HepG2 (cell line): Measurements from ENCODE around the gene NUDCD3. TPM values are rescaled to one million over a fixed set of nuclear protein-coding genes. Genes with fewer than 3 reads are reported as not detected.

Experiments
- BCL6 ChIP-seq: IDR thresholded peaks from 2 replicates; pipeline ENCODE4 v1.6.1; 2016; ENCODE audit warnings: missing genetic modification reagents, missing compliant biosample characterization
- TBP ChIP-seq: sonication (generic); formaldehyde crosslinking; IDR thresholded peaks from 2 replicates; pipeline ENCODE4 v1.5.0; 2020; ENCODE audit warnings: missing genetic modification reagents
- ZNF207 ChIP-seq: fragments of 450-650 bp; IDR thresholded peaks from 2 replicates; pipeline ENCODE4 v1.6.1; 2016; ENCODE audit warnings: antibody characterized with exemption, borderline replicate concordance
- ZNF253 ChIP-seq: sonication (generic); formaldehyde crosslinking; IDR thresholded peaks from 2 replicates; pipeline ENCODE4 v1.8.0; 2022; ENCODE audit warnings: mild to moderate bottlenecking, missing genetic modification reagents, borderline replicate concordance
- ZNF446 ChIP-seq: sonication (generic); formaldehyde crosslinking; IDR thresholded peaks from 2 replicates; pipeline ENCODE4 v1.5.0; 2020; ENCODE audit warnings: mild to moderate bottlenecking, missing genetic modification reagents
- ZNF468 ChIP-seq: sonication (generic); formaldehyde crosslinking; IDR thresholded peaks from 2 replicates; pipeline ENCODE4 v1.8.0; 2022; ENCODE audit warnings: mild to moderate bottlenecking, moderate library complexity, missing genetic modification reagents
- ZNF567 ChIP-seq: sonication (generic); formaldehyde crosslinking; IDR thresholded peaks from 2 replicates; pipeline ENCODE4 v1.8.1; 2023; ENCODE audit warnings: mild to moderate bottlenecking, missing genetic modification reagents, borderline replicate concordance
- ZNF660 ChIP-seq: sonication (generic); formaldehyde crosslinking; IDR thresholded peaks from 2 replicates; pipeline ENCODE4 v1.5.1; 2020; ENCODE audit warnings: mild to moderate bottlenecking, low read depth, missing genetic modification reagents, borderline replicate concordance
- ZNF713 ChIP-seq: sonication (generic); formaldehyde crosslinking; IDR thresholded peaks from 2 replicates; pipeline ENCODE4 v1.4.0; 2020; ENCODE audit warnings: mild to moderate bottlenecking, missing genetic modification reagents
- ZNF746 ChIP-seq: sonication (generic); formaldehyde crosslinking; IDR thresholded peaks from 2 replicates; pipeline ENCODE4 v1.8.0; 2022; ENCODE audit warnings: mild to moderate bottlenecking, missing genetic modification reagents
- polyA plus RNA-seq, 8 experiments: library from polyadenylated mRNA; depleted of rRNA in 3 of 8; stranded (reverse) in 7 of 8; unstranded in 1 of 8; fragments of >200 nt; fragmentation: Illumina TruSeq in 4 of 8; extraction: Trizol in 4 of 8; gene quantifications; 2 replicates each; pipeline versions ENCODE4 v1.2.1 to v1.2.3, GENCODE V29; 2011 to 2016; ENCODE audit warnings: low read depth in 4 of 8, missing spikeins in 1 of 8, mixed read lengths in 1 of 8; ENCODE audit not compliant: insufficient read depth in 1 of 8
- total RNA-seq, 5 experiments: library from RNA; depleted of rRNA; stranded (reverse); fragments of >200 nt; fragmentation: Illumina TruSeq; extraction: Trizol; gene quantifications; 2 replicates each; pipeline ENCODE4 v1.2.3, GENCODE V29; 2016; ENCODE audit warnings: low read depth in 1 of 5
- TF ChIP-seq, protein P1 (sequence below): IDR thresholded peaks from 2 replicates; pipeline ENCODE4 v1.6.1; 2018; ENCODE audit warnings: missing genetic modification reagents, mild to moderate bottlenecking, missing compliant biosample characterization
- TF ChIP-seq, protein P2 (sequence below): sonication (generic); formaldehyde crosslinking; IDR thresholded peaks from 2 replicates; pipeline ENCODE4 v1.5.1; 2020; ENCODE audit warnings: missing genetic modification reagents, mild to moderate bottlenecking, borderline replicate concordance
- TF ChIP-seq, protein P3 (sequence below): sonication (generic); formaldehyde crosslinking; IDR thresholded peaks from 2 replicates; pipeline ENCODE4 v1.8.1; 2023; ENCODE audit warnings: missing genetic modification reagents, mild to moderate bottlenecking, borderline replicate concordance
- TF ChIP-seq, protein P4 (sequence below): sonication (generic); formaldehyde crosslinking; IDR thresholded peaks from 2 replicates; pipeline ENCODE4 v1.4.0; 2020; ENCODE audit warnings: missing genetic modification reagents
- TF ChIP-seq, protein P5 (sequence below): sonication (generic); formaldehyde crosslinking; IDR thresholded peaks from 2 replicates; pipeline ENCODE4 v1.8.0; 2022; ENCODE audit warnings: missing genetic modification reagents, mild to moderate bottlenecking, inconsistent platforms, borderline replicate concordance
- TF ChIP-seq, protein P6 (sequence below): sonication (generic); formaldehyde crosslinking; IDR thresholded peaks from 2 replicates; pipeline ENCODE4 v1.4.0; 2020; ENCODE audit warnings: missing genetic modification reagents
- TF ChIP-seq, protein P7 (sequence below): sonication (generic); formaldehyde crosslinking; IDR thresholded peaks from 2 replicates; pipeline ENCODE4 v1.4.0; 2020; ENCODE audit warnings: missing genetic modification reagents; ENCODE audit errors: not compliant biosample characterization

Gene NUDCD3
- total and polyA plus RNA-seq, 2 of the 13 experiments (the other 11 are each of a cell fraction or from before 2014, with no cell fraction given), result 20.8 to 49.9 TPM

DNA sequence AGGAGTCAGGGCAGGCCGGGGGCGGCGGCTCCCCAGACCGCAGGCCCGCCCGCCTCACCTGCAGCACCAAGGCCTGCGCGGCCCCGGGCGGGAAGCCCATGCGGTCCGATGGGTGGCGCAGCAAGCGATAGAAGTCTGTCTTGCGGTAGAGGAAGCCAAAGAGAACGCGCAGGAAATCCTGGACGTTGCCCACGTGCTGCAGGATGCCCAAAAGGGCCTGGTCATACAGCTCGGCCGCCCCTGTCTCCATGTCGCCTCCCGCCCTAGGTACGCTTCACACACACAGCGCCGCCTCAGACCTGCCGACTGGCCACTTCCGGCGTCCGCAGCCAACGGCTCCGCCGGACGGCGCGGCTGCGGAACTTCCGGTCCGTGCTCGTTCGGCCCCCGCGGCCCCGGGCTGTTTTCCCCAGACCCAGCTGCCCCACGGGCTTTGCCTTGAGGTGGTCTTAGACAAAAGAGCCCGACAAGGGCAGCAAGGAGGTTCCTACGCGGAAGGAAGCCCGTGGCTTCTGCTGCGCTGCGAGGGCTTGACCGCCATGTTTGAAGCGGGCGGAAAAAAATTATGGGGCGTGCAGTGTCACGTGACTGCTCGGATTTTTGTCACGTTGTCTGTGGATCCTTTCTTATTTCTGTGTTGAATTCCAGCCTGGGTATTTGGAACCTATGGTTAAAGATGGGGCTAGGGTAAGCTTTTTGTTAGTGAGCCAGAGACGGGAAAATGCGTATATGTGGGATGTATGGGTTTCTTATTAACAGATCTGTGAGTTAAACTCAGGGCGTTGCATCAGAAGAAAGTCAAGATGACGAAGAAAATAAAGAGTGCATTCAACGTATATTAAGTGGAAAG lies at the start of gene NUDCD3 (continued):
- TF ChIP-seq, protein P1, sequence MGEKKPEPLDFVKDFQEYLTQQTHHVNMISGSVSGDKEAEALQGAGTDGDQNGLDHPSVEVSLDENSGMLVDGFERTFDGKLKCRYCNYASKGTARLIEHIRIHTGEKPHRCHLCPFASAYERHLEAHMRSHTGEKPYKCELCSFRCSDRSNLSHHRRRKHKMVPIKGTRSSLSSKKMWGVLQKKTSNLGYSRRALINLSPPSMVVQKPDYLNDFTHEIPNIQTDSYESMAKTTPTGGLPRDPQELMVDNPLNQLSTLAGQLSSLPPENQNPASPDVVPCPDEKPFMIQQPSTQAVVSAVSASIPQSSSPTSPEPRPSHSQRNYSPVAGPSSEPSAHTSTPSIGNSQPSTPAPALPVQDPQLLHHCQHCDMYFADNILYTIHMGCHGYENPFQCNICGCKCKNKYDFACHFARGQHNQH (CRISPR knock-in tag), result 0 out of 2 replicates have a peak, but pooled peaks have one; percentile 59
- TF ChIP-seq, protein P2, sequence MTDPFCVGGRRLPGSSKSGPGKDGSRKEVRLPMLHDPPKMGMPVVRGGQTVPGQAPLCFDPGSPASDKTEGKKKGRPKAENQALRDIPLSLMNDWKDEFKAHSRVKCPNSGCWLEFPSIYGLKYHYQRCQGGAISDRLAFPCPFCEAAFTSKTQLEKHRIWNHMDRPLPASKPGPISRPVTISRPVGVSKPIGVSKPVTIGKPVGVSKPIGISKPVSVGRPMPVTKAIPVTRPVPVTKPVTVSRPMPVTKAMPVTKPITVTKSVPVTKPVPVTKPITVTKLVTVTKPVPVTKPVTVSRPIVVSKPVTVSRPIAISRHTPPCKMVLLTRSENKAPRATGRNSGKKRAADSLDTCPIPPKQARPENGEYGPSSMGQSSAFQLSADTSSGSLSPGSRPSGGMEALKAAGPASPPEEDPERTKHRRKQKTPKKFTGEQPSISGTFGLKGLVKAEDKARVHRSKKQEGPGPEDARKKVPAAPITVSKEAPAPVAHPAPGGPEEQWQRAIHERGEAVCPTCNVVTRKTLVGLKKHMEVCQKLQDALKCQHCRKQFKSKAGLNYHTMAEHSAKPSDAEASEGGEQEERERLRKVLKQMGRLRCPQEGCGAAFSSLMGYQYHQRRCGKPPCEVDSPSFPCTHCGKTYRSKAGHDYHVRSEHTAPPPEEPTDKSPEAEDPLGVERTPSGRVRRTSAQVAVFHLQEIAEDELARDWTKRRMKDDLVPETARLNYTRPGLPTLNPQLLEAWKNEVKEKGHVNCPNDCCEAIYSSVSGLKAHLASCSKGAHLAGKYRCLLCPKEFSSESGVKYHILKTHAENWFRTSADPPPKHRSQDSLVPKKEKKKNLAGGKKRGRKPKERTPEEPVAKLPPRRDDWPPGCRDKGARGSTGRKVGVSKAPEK (CRISPR knock-in tag), result no peak
- TF ChIP-seq ZNF446 (peak; percentile 86), ZNF468 (0 out of 2 replicates have a peak, but pooled peaks have one; percentile 64), ZNF567 (CRISPR knock-in tag) (no peak; the same call in 1 of the 2 replicates), TBP (CRISPR knock-in tag) (no peak), ZNF253 (no peak), ZNF746 (CRISPR knock-in tag) (peak; percentile 21; the same call in 1 of the 2 replicates), BCL6 (no peak), ZNF207 (0 out of 2 replicates have a peak, but pooled peaks have one; percentile 27), ZNF660 (CRISPR knock-in tag) (no peak), ZNF713 (CRISPR knock-in tag) (no peak)
- TF ChIP-seq, protein P3, sequence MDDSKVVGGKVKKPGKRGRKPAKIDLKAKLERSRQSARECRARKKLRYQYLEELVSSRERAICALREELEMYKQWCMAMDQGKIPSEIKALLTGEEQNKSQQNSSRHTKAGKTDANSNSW, result peak; percentile 91
- TF ChIP-seq, protein P4, sequence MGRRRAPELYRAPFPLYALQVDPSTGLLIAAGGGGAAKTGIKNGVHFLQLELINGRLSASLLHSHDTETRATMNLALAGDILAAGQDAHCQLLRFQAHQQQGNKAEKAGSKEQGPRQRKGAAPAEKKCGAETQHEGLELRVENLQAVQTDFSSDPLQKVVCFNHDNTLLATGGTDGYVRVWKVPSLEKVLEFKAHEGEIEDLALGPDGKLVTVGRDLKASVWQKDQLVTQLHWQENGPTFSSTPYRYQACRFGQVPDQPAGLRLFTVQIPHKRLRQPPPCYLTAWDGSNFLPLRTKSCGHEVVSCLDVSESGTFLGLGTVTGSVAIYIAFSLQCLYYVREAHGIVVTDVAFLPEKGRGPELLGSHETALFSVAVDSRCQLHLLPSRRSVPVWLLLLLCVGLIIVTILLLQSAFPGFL (CRISPR knock-in tag), result no peak
- TF ChIP-seq, protein P5, sequence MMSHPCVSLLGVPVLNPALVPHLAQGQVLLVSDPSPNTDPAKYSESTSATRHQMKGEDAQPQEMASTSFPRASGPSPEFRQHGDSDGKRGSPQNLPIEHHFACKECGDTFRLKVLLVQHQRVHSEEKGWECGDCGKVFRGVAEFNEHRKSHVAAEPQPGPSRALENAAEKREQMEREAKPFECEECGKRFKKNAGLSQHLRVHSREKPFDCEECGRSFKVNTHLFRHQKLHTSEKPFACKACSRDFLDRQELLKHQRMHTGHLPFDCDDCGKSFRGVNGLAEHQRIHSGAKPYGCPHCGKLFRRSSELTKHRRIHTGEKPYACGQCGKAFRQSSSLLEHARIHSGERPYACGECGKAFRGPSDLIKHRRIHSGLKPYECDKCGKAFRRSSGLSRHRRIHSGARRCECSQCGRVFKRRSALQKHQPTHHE (CRISPR knock-in tag), result no peak; the same call in 1 of the 2 replicates
- TF ChIP-seq, protein P6, sequence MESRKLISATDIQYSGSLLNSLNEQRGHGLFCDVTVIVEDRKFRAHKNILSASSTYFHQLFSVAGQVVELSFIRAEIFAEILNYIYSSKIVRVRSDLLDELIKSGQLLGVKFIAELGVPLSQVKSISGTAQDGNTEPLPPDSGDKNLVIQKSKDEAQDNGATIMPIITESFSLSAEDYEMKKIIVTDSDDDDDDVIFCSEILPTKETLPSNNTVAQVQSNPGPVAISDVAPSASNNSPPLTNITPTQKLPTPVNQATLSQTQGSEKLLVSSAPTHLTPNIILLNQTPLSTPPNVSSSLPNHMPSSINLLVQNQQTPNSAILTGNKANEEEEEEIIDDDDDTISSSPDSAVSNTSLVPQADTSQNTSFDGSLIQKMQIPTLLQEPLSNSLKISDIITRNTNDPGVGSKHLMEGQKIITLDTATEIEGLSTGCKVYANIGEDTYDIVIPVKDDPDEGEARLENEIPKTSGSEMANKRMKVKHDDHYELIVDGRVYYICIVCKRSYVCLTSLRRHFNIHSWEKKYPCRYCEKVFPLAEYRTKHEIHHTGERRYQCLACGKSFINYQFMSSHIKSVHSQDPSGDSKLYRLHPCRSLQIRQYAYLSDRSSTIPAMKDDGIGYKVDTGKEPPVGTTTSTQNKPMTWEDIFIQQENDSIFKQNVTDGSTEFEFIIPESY, result 0 out of 2 replicates have a peak, but pooled peaks have one; percentile 13
- TF ChIP-seq, protein P7, sequence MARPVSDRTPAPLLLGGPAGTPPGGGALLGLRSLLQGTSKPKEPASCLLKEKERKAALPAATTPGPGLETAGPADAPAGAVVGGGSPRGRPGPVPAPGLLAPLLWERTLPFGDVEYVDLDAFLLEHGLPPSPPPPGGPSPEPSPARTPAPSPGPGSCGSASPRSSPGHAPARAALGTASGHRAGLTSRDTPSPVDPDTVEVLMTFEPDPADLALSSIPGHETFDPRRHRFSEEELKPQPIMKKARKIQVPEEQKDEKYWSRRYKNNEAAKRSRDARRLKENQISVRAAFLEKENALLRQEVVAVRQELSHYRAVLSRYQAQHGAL (CRISPR knock-in tag), result no peak
